Stimulated activated CD8-positive, alpha-beta memory T cell treated with anti-CD3 and anti-CD28 coated beads, Interleukin-7, amount 100 ng/mL, for 24 hours (primary cell): ENCODE data around the gene TNFRSF8.
"Not testable (repeated sequence)": the region's sequence is repeated elsewhere in the genome, so short reads cannot be mapped to it uniquely, and the experiment has no call there.

Source experiments
- DNase-seq: peaks from one replicate; pipeline ENCODE4 v3.0.0-alpha.2; 2020; ENCODE audit warnings: low read depth

TNFRSF8 gene

DNA sequence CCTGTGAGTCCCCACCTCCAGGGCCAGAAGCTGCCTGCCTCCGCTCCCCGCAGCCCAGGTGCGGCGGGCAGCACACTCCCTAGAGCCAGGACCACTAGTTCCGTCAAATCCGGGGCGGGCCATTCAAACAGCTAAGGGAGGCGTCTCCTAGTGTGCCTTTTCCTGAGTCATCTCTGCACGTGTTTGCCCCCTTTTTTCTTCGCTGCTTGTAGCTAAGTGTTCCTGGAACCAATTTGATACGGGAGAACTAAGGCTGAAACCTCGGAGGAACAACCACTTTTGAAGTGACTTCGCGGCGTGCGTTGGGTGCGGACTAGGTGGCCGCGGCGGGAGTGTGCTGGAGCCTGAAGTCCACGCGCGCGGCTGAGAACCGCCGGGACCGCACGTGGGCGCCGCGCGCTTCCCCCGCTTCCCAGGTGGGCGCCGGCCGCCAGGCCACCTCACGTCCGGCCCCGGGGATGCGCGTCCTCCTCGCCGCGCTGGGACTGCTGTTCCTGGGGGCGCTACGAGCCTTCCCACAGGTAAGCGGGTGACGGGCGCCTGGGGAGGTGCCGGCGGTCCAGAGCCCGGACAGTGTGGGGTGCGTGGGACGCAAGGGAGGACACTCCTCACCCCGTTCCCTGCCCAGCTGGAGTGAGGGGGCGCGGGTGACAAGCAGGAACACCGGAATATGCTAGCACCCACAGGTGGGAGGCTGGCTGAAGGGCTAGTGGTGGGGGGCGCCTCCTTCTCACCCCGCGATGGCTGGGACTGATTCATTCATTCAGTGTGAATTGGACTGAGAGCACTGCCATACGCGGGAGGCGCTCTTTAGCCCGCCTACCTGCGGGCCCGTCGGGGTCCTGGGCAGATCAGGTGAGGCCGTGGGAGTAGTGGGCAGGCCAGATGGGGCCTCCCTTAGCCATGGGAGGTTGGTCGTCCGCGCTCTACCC lies at the start of gene TNFRSF8:
TSS of gene TNFRSF8 (plus strand) at position 163 of the 932 bp plus-strand sequence. CDS start at position 459, 296 bp downstream.
- no peak for DNase-seq

DNA sequence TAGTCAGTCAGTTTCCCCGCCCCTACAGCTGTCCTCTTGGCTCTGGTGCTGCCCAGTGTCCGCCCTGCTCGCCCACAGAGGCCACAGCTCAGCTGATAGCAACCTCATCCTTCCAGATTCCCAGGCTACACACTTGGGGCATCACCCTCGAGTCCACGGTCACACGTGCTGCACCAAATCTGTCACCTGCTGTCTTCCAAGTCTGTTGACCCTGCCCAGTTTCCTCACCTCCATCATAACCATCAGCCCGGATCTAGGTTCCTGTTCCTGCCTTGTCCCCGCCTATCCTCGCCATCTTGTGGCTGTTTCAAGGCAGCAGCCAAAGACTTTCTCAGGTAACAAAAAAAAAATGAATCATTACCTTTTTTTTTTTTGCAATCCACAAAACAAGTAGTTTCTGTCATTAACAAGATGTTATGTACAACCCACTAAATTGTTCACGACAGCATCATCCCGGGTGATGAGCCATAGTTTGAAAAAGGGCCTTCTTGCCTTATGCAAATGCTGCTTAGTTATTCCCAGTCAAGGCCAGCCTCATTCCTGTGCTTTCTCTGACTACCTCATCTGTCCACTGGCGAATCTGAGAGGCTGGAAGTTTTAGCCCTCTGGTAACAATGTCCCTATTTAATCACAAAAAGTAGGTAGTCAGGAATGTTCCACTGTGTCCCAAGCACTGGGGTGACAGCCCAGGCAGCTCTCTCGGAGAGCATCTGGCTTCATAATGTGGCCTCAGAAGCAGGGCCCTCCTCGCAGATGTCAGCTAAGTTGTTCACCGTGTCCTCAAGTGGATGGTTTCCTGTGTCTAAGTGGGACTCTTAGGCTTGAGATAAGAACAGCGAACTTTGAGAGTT lies 48.7 kb upstream of the TNFRSF8 start:
- no peak for DNase-seq

DNA sequence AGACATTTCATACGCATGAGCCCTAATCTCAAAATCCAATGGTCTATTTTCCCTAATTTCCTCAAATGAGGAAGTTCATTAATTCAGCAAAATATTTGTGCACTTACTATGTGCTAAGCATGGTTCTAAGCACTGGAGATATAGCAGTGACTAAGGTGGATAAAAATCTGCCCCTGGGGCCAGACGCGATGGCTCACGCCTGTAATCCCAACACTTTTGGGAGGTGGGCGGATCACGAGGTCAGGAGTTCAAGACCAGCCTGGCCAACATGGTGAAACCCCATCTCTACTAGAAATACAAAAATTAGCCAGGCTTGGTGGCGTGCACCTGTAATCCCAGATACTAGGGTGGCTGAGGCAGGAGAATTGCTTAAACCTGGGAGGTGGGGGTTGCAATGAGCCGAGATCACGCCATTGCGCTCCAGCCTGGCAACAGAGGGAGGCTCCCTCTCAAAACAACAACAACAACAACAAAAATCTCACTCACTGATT lies 48.1 kb upstream of the TNFRSF8 start:
- no peak for DNase-seq

DNA sequence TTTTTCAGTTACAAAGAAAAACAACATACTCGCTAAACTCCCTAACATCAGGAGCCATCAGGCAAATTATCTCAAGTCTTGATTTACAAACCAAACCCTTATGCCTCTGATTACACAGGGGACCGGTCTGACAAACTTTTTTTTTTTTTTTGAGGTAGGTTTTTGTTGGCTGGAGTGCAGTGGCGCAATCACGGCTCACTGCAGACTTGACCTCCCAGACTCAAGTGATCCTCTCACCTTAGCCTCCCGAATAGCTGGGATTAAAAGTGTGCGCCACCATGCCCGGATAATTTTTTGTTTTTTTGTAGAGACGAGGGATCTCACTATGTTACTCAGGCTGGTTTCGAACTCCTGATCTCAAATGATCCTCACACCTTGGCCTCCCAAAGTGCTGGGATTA lies 47.6 kb upstream of the TNFRSF8 start:
- no peak for DNase-seq

DNA sequence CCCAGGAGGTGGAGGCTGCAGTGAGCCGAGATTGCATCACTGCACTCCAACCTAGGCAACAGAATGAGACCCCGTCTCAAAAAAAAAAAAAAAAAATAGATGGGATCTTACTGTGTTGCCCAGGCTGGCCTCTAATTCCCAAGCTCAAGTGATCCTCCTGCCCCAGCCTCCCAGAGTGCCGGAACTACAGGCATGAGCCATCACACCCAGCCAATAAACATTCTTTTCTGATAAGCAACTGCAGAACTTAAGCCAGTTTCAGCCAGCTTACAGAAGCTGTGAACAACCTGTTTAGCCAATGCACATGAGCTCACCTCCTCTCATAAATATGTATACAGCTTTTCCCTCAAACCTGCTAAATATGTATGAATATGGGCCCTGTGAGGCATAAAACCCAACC lies 46.9 kb upstream of the TNFRSF8 start:
- DNase-seq: no peak

DNA sequence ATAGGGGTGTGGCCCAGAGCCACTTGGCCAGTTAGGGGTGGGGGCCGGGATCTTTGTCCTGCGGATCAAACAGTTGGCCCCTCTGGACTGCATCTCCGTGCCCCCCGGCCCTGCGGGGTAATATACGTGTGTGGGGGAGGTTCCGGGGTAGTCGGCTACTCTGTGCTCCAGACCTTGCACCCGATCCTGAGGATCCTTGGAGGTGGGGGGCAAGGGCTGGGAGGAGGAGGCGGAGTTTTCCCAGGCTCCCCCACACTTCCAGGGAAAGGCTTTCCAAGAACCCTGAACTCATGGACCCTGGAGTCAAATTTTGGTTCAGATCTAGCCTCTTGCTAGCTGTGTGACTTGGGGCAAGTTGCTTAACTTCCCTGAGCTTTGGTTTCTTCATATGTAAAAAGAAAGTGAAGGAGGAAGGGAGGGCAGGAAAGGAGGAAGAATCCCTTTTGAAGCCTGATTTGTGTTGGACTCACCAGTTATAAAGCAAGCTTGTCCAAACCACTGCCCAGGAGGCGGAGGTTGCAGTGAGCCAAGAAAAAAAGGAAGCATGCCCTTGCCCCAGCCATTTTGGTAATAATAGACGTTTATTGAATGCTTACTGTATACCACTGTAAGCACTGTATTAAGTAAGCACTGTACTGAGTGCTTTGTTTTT lies 43.1 kb upstream of the TNFRSF8 start:
- no peak for DNase-seq

DNA sequence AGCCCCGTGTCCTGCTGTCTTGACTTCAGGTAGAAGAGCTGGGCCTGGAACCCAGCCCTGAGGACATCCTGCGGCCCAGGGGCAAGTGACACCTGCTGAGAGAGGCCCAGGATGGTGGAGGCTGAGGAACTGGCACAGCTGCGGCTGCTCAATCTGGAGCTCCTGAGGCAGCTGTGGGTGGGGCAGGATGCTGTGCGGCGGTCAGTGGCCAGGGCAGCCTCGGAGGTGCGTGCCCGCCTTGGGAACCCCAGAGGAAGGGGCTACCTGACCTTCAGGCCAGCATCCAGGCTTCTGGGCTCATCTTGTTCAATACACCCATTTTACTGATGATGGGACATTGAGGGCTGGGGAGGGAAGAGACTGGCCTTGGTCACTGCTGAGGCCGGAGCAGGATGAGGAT lies 41.5 kb upstream of the TNFRSF8 start:
- no peak for DNase-seq

DNA sequence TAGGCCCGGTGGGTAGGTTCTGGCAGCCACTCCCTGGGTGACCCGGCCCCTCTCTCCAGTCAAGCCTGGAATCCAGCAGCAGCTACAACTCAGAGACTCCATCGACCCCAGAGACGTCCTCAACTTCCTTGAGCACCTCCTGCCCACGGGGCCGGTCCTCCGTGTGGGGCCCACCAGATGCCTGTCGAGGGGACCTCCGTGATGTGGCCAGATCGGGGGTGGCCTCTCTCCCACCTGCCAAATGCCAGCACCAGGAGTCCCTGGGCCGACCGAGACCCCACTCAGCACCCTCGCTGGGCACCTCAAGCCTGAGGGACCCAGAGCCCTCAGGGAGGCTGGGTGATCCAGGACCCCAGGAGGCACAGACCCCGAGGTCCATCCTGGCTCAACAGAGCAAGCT lies 41.1 kb upstream of the TNFRSF8 start:
- no peak for DNase-seq

DNA sequence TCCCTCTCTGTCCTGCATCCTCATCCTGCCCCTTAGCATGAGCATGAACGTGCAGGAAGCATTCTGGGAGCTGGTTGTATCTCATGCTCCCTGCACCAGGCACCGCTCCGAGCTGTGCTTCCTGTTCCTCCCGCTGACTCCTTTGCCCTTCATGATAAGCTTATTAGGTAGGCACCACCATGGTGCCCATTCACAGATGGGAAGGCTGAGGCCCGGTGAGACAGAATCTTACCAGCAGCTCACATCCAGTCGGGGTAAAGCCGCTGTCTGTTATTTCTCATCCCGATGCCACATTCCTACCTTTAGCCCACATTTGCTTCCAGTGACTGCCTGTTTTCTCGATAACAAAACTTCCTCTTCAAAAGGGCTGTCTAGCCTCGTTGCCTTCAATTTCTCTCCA lies 36.5 kb upstream of the TNFRSF8 start:
- no peak for DNase-seq

DNA sequence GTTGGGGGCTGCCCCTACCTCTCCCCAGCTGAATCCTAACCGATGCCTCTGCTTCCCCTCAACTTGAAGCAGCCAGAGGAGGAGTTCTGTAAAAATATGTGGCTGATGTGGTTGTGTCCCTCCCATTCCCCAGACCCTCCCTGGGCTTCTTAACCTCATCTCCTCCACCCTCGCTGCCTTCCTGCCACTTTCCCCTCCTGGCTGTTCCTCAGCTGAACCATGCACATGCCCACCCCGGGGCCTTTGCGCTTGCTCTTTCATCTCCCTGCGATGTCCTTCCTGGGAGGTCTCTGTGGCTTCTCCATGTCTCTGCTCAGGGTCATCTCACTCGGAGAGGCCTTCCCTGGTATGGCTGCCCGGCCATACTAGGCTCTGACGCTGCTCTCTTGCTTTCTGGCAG lies 34.9 kb upstream of the TNFRSF8 start:
- no peak for DNase-seq

DNA sequence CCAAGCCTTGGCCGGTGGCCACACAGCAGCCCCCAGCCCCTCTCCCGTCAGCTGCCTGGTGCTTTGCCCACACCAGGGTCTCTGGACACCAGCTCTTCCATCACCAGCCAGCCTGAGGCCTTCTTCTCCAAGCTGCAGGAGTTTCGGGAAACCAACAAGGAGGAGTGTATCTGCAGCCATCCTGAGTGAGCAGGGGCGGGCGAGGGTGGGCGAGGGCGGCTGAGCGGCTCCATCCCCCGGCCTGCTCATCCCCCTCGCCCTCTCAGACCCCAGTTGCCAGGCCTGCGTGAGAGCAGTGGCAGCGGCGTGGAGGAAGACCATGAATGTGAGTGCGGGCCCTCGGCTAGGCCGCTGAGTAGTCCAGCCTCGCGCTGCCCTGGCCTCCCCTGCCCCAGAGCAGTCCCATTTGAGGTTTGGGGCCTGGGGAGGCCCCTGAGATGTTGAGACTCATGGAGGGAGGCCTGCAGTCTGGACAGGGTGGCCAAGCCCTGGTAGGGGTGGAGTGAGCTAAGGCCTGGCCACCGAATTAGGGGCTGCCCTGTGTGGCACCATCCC lies 34.1 kb upstream of the TNFRSF8 start:
- no peak for DNase-seq

DNA sequence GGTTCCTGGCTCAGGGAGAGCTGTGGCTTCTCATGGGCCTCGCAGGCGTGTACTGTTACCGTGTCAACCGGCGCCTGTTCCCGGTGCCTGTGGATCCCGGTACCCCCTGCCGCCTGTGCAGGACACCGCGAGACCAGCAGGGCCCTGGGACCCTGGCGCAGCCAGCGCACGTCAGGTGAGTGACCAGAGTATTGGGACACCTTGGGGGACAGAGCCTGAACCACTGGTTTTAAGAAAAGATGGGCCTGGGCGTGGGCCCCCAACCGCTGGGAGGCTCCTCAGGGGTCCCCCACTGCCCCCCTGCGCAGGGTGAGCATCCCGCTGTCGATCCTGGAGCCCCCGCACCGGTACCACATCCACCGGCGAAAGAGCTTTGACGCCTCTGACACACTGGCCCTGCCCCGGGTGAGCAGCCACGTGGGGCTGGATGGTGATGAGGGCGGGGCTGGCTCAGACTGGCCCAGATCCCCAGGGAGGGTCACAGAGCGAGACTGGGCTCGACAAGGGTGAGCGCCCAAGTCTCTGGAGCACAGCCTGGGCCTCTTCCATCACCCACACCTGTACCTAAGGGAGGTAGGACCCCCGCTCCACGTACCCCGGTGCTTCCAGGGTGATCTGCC lies 33.3 kb upstream of the TNFRSF8 start:
- no peak for DNase-seq

DNA sequence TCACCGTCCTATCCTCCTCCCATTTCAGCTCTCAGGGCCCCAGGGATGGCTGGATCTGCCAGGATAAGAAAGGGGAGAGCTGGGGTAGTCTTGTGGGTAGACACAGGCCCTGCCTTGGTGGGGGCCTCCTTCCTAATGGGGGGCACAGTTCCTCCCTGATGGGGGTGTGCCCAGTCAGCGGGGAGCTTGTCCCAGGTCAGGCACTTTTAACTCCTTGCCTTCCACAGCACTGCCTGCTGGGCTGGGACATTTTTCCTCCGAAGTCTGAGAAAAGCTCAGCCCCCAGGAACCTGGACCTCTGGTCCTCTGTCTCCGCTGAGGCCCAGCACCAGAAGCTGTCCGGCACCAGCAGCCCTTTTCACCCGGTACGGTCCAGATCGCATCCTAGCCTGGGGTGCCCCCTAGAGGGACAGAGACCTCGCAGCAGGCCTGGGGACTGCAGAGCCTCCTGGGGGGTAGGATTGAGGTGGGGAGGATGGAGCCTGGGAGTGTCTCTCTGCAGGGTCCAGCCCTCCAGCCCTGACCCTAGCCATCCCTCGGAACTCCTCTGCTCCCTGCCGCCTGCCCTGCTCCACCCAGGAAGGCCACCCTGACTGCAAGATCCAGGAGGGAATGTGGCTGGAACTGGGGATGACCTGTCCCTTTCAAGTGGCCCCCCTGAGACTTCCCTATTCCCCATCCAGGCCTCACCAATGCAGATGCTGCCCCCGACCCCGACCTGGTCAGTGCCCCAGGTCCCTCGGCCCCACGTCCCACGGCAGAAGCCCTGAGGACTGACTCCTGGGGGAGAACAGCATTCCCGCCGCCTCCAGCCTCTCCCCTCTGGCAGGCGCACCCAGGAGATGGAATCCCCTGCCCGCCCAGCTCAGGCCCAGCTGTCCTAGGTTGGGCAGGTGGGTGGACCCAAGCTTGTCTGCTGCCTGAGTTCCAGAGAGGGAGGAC lies 31.8 kb upstream of the TNFRSF8 start:
- no peak for DNase-seq

DNA sequence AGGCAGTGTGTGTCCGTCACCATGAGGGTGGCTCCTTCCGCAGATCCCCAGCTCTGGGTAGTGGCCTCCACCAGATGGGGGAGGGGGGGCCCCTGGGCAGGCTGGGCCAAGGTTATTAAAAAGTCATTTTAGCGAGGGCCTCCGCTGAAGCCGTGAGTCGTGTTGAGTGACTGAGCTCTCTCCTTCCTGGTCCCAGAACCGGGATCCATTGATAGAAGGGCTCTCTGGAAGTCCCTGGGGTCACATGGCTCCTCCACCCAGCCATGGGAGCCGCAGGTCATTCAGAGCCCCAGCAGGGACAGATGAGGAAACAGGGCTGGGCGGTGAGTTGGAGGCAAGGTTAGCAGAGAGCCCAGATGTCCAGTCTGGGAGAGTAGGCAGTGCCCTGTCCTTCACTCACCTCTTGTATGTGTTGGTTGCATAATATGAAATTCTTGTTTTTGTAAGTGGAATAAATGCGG lies 30.9 kb upstream of the TNFRSF8 start:
- DNase-seq: no peak

DNA sequence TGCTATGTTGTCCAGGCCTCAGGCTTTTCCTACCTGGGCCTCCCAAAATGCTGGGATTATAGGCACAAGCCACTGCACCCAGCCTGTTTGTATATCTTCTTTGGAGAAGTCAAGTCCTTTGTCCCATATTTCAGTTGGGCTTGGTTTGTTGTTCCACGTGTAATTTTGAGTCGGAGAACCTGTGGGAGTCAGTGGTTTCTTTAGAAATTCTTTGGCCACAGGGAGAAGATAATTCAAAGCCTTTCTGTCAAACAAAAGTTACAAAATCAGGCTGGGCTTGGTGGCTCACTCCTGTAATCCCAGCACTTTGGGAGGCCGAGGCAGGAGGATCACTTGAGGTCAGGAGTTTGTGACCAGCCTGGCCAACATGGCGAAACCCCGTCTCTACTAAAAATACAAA lies 29.7 kb upstream of the TNFRSF8 start:
- not testable (repeated sequence) for DNase-seq

DNA sequence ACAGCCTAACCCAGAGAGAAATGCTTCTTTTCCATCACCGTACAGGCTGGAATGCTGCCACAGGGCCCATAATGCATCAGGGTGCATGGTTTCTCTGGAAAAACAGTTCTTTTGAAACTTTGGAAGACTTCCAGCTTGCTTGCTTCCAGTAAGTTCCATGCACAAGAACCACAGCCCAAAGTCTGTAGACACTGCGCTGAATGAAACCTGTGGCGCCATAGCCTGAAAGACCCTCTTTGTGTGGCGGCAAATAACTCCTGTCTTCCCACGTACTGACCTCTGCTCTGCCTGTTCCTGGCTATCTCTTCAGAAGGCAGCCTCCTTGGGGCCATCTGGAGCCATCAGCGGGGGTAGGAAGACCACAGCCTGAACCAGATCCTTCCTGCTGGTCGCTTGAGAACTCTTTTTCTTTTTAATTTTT lies 28.7 kb upstream of the TNFRSF8 start:
- DNase-seq: no peak

DNA sequence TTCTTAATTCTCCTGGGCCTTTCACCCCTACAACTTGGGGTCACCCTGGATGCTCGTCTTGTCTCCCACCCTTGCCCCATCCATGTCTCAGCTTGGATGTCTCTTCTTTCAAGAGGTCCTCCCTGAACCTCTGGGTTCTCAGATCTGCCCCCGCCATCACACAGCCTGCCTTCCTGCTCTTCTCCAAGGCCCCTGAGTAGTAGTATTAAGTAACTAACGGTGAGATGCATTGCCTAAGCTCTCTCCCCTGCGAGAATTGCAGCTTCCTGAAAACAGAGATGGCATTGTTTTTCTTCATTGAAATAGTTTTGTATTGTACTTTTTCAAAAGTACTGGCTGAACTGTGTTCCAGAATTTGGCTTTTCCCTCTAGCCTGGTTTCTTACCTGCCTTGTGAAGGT lies 27.8 kb upstream of the TNFRSF8 start:
- no peak for DNase-seq

DNA sequence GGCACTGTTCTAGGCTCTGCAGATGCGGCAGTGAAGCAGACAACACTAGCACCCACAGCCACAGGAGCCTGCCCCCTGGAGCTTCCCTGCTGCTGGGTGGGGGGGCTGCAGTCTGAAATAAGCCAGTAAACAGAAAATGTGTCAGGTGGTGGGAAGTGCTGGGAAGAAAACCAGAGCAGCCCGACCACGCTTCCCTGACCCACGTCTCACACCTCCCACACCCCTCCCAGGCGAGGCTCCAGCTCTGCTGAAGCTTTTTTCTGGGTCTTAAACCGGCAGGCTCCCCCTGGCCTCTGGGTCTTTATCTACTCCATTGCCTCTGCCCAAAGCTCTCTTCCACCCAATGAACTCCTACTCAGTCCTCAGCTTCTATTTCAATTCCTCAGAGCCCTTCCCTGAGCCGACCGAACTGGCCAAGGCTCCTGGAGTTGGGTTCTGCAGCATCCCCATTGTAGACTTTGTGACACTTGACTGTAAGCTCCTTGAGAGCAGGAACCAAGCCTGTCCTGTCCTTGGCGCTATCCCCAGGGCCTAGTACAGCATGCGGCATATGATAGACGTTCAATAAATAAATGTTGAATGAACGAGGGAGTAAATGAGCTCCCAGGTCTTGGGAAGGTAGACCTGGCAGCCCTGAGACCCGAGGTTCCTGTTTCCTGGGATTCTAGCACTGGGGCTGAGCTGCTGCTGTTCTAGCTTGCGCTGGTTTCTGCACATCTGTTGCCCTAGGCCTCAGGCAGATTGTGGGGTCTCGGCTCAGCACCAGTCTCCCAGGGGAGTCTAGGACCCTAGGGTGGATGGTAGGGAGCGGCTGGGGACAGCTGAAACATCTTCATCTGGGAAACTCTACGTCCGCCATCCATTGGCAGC lies 25.4 kb upstream of the TNFRSF8 start:
- no peak for DNase-seq
